NOMO-1 treated with dmso at 0.1 percent for 144 hours (cell line): ENCODE results near the gene GRIN3B.
"Not testable (repeated sequence)": the region's sequence is repeated elsewhere in the genome, so short reads cannot be mapped to it uniquely, and the experiment has no call there.

Source experiments
- DNase-seq: peaks from one replicate; lab custom pipeline; 2025; ENCODE audit not compliant: unreplicated experiment; lab: John Stamatoyannopoulos, UW

The GRIN3B gene

DNA sequence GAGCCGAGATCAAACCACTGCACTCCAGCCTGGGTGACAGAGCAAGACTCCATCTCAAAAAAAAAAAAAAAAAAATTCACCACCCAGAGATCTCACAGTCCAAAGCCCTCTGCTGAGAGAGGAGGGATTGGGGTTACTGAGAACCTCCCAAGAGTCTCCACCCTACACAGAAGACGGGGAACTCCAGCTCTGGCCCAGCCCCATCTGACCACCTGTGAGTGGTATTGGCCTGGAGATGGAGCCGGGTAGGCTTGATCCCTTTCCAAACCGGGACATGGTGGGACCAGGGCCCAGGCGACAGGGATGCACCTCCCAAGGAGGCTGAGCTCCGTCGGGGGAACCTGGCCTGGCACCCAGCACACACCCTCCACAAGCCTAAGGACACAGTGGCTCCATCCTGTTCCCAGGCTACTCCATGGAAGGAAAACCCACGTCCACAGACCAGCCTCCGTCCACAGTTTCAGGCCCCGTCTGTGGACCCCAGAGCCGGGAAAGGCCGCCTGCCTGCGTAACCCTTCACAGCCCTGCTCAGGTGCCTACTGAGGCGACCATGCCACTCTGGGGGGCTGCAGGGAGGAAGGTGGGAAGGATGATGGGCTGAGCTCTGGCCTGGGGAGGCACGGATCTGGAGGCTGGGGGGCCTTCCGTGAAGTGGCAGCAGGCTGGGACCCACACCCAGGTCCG is 18.9 kb downstream of the GRIN3B start:
- no peak for DNase-seq

GRCh38 chr19:1019616-1019961 is 19.4 kb downstream of the GRIN3B start:
- no peak for DNase-seq

DNA sequence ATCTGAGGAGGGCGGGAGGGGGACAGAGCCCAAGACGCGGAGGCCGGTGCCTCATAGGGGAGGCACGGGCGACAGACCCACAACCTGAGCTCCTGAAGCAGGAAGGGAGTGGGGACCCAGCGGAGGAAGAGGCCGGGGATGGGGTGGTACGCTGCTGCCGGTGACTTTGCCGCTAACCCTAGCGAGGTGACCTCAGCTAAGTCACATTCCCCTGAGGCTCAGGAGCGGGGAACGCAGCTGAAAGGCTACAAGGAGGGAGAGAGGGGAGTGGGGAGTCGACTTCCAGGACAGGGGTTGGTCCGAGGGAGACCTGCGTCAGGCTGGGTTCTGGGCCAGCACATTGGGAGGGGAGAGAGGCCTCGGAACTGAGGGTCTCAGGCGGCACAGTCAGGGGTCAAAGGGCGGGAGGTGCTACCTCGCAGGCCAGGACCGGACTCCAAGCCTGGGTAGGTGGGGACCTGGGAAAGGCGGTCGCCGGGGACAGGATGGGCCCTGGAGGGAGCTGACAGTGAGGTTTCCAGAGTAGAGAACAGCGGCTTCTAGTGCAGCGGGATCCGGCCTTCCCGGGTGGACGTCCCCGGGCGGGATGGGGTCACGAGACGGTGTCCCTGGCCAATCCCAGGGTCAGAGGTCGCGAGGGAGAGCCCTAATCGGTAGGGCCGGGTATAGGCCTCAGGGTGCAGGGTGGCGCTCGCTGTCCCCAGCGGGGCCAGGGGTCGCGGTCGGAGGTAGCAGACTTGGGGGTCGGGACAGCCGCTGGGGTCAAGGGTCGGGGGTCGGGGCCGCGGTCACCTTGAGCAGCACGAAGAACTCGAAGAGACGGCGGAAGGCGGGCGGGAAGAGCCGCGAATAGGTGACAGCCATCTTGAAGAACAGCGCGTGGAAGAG is 20.0 kb downstream of the GRIN3B start:
- no peak for DNase-seq

DNA sequence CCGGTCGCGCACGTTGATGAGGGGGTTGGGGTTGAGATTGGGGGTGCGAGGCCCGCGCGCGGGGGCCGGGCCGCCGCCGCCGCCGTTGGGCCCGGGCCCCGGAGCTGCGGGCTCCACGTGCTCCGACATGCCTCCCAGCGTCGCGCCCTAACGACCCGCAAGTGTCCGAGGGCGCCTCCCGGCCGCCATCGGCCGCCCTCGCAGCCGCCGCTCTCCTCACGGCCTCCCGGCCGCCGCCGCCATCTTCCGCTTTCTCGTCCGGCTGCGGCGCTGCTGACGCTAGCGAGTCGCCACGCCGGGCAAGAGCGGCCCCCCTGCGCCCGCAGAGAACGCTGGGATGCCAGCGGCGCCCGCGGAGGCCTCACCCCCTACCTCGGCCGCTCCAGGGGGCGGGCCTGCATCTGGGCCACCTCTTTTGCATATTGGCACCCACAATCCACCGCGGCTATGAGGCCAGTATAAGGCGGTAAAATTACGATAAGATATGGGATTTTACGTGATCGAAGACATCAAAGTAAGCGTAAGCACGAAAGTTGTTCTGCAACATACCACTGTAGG is 20.7 kb downstream of the GRIN3B start, which contains the start of gene TMEM259:
TSS of gene TMEM259 (minus strand) at position 256 of the 558 bp plus-strand sequence. CDS start at position 129, 127 bp downstream.
- DNase-seq, result peak; percentile 95

DNA sequence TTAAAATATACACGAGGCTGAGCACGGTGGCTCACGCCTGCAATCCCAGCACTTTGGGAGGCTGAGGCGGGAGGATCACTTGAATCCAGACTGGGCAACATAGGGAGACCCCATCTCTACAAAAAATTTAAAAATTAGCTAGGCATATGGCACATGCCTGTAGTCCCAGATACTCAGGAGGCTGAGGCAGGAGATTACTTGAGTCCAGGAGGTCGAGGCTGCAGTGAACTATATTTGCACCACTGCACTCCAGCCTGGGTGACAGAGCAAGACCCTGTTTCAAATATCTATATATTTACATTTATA is 23.6 kb downstream of the GRIN3B start:
- not testable (repeated sequence) for DNase-seq

DNA sequence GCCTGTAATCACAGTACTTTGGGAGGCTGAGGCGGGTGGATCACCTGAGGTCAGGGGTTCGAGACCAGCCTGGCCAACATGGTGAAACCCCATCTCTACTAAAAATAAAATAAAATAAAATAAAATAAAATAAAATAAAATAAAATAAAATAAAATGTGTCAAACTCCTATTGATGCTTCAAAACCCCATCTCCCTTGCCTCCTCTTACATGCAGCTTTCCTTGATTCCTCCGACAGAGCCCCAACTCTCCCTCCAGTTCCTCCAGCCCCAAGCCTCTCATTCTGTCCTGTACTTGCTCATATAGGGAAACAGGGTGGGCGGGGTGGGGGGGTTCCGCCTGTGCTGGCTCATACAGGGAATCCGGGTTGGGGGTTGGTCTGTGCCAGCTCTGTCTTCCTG is 24.9 kb downstream of the GRIN3B start:
- DNase-seq, result not testable (repeated sequence)

DNA sequence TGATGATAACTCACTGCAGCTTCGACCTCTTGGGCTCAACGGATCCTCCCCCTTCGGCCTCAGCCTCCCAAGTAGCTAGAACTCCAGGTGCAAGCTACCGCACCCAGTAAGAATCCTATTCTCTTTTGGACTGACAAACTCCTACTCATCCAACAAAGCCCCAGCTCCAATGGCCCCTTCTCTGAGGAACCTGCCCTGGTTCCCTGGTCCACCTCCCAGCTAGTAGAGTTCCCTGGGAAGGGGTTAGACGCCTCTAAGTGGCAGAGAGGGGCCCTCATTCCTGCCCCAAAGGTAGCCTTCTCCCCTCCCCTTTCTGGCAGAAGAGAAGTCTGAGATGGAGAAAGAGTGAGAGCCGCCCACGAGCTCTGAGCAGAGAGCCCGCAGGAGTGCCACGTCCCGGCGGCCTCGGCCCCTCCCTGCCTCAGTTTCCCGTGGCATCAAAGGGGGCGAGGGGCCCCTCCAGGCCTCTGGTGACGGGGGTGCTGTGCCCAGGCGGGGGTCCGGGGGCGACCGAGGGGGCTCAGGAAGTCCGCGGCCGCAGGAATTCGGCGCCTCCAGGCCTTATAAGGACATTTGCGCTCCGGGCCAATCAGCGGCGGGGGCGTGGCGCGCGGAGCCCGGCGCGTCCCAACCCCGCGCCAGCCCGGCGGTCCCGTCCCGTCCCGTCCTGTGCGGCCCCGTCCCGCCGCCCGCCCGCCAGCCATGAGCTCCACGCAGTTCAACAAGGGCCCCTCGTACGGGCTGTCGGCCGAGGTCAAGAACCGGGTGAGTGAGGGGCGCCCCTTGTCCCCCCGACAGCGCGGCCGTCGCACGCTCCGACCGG is 26.0 kb downstream of the GRIN3B start, which contains the start of gene CNN2:
TSS of gene CNN2 (plus strand) at position 649 of the 823 bp plus-strand sequence. CDS start at position 703, 54 bp downstream.
- peak; percentile 48 for DNase-seq

GRCh38 chr19:1026783-1027649 is 26.8 kb downstream of the GRIN3B start:
- no peak for DNase-seq

GRCh38 chr19:1027650-1028061 is 27.4 kb downstream of the GRIN3B start:
- DNase-seq, result no peak

GRCh38 chr19:1028062-1028926 is 28.1 kb downstream of the GRIN3B start:
- peak; percentile 66 for DNase-seq

DNA sequence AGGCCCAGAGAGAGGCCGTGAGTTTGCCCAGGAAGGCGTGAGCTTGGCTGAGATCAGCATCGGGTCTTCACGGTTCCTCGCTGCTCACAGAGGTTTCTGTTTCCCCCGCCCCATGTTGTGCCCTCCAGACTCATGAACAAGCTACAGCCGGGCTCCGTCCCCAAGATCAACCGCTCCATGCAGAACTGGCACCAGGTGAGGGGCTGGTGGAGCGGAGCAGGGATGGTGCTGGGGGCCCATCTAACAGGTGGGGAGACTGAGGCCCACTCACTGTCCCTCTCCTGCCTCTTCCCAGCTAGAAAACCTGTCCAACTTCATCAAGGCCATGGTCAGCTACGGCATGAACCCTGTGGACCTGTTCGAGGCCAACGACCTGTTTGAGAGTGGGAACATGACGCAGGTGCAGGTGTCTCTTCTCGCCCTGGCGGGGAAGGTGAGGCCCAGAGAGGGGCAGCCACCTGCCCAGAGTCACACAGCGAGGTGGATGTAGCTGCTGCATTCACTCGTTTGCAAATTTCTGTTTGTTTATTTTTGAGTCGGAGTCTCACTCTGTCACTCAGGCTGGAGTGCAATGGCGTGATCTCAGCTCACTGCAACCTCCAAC is 32.1 kb downstream of the GRIN3B start:
- DNase-seq, result no peak

GRCh38 chr19:1035998-1036621 is 35.9 kb downstream of the GRIN3B start:
- no peak for DNase-seq

GRCh38 chr19:1037621-1038064 is 37.4 kb downstream of the GRIN3B start:
- DNase-seq, result peak; percentile 72

GRCh38 chr19:1038978-1039645 is 38.9 kb downstream of the GRIN3B start:
- no peak for DNase-seq

DNA sequence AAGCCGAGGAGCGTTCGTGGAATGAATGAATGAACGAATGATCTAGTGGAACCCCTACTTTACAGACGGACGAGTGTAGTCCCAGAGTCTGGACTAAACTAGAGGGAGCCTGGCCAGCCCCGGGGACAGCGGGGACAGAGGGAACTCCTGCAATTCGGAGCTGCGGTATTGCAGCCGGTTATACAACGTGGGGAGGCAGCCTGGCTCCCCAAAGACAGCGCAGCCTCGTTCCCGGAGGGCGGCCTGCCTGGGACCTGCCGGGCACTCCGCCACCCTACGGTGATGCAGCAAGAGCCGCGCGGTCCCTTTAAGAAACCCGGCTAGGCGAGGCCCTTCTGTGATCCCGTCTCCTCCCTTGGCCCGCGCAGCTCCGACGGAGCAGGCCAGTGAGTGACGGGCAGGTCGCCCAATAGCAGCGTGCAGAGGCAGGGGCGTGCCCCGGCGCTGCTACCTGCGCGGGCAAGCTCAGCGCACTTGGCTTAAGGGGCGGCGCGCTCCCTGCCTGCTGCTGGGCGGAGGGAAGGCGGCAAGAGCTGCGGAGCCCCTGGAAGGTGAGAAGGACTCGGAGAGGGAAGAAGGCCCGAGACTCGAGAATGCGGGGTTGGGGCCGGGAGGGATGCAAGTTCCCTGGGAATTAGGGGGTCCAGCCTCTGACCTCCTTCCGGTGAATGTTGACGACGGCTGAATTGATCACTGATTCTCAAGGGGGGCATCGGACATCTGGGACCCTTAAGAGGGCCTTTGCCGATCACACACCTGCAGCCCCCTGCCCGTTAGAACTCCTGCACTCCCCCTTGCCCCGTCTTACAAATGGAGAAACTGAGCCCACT is 39.6 kb downstream of the GRIN3B start, which contains the start of gene ABCA7:
TSS of gene ABCA7 (plus strand) at position 462 of the 830 bp plus-strand sequence. CDS start 1,255 bp downstream, outside the sequence.
- DNase-seq, result peak; percentile 98

DNA sequence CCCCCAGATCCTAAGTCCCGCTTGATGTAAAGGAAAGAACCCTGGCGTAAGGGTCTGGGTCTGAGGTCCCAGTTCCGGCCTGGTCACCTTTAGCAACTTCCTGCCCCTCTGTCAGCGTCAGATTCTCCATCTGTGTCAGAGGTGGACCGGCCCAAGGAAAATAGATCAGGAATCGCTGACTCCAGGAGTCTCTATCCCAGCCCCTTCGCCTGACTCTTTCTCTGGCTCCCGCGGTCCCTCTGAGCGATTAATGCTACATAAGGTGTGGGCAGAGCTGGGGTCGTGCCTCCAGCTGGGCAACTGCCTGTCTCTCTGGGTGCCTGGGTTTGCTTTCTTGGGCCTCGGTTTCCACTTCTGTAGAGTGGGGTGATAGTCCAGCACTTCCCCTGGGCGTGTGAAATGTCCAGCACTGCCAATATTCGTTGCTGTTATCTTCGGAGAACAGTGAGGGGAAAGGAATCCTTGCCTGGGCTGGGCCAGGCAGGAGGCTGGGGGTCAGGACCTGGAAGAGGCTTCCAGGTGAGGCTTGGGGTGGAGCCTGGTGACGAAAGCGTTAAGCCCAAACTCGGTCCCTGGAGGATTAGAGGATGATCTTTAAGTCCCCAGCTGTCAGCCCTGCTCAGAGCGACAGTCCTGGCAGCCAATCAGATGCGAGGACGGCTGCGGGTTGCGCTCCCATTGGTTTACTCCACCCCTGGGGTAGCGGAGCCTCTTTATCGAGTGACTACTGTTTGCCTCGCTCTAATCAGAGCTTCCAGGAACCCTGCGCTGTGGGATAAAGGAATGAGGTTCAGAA is 40.5 kb downstream of the GRIN3B start:
- peak; percentile 71 for DNase-seq
